GM23248 (cell line): Measurements from ENCODE around the gene XPO1.

ENCODE experiments used
- EZH2 ChIP-seq: fragments of 200-600 bp; sonication (generic); IDR thresholded peaks from 2 replicates; pipeline ENCODE4 v1.6.1; 2018; ENCODE audit warnings: antibody characterized with exemption, mild to moderate bottlenecking; ENCODE audit not compliant: insufficient read depth, poor library complexity, severe bottlenecking
- EZH2phosphoT487 ChIP-seq: fragments of 200-600 bp; sonication (generic); IDR thresholded peaks from 2 replicates; pipeline ENCODE4 v1.6.1; 2018; ENCODE audit warnings: antibody characterized with exemption, moderate library complexity, mild to moderate bottlenecking, low read depth; ENCODE audit not compliant: insufficient read depth

DNA sequence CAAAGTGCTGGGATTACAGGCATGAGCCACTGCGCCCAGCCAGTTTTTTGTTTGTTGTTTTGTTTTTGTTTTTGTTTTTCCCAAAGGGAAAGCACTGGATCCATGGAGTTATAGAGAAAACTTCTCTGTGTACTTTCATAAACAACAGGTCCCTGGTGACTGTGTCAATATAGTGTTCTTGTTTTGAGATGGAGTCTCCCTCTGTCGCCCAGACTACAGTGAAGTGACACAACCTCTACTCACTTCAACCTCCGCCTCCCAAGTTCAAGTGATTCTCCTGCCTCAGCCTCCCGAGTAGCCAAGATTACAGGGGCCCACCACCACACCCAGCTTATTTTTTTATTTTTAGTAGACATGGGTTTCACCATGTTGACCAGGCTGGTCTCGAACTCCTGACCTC, 83.8 kb downstream of the XPO1 start:
- TF ChIP-seq EZH2 (no peak), EZH2phosphoT487 (no peak)
